Astrocyte (in vitro differentiated cells and primary cell): ENCODE results near the gene ARHGEF3. TPM values are rescaled to one million over a fixed set of nuclear protein-coding genes. Genes with fewer than 3 reads are reported as not detected.

Experiments used
- DNase-seq: peaks from one replicate; pipeline ENCODE4 v3.0.0-alpha.2; 2010; ENCODE audit warnings: low read depth
- FAIRE-seq: peaks from 2 replicates; lab custom pipeline; 2011; peaks lifted over from hg19 to GRCh38; lab: Jason Lieb, UNC
- H2AFZ ChIP-seq: 2 replicates; pipeline ENCODE4 v1.6.0; 2012; ENCODE audit warnings: low read depth, low read length, inconsistent platforms
- H3K27ac ChIP-seq: 2 replicates; pipeline ENCODE4 v1.5.1; 2011; ENCODE audit warnings: low read depth, low read length, inconsistent platforms
- H3K27me3 ChIP-seq: 2 replicates; pipeline ENCODE4 v1.6.0; 2011; ENCODE audit warnings: low read length, inconsistent platforms; ENCODE audit not compliant: insufficient read depth
- H3K36me3 ChIP-seq: 2 replicates; pipeline ENCODE4 v1.5.1; 2011; ENCODE audit warnings: low read length, inconsistent platforms; ENCODE audit not compliant: insufficient read depth
- H3K4me1 ChIP-seq: 2 replicates; pipeline ENCODE4 v1.5.1; 2011; ENCODE audit warnings: low read length, inconsistent platforms; ENCODE audit not compliant: insufficient read depth
- H3K4me2 ChIP-seq: 2 replicates; pipeline ENCODE4 v1.6.0; 2012; ENCODE audit warnings: low read length, inconsistent platforms
- H3K4me3 ChIP-seq: 2 replicates; pipeline ENCODE4 v1.5.1; 2011; ENCODE audit warnings: low read depth, mild to moderate bottlenecking, low read length, inconsistent platforms; ENCODE audit not compliant: insufficient read depth
- H3K79me2 ChIP-seq: 2 replicates; pipeline ENCODE4 v1.6.0; 2012; ENCODE audit warnings: mild to moderate bottlenecking, low read length, inconsistent platforms; ENCODE audit not compliant: insufficient read depth
- H3K9ac ChIP-seq: 2 replicates; pipeline ENCODE4 v1.6.0; 2012; ENCODE audit warnings: mild to moderate bottlenecking, low read length, inconsistent platforms
- H3K9me3 ChIP-seq: 2 replicates; pipeline ENCODE4 v1.5.1; 2012; ENCODE audit warnings: low read depth, mild to moderate bottlenecking, low read length, inconsistent platforms; ENCODE audit not compliant: insufficient read depth
- H4K20me1 ChIP-seq: 2 replicates; pipeline ENCODE4 v1.6.0; 2012; ENCODE audit warnings: low read length, inconsistent platforms; ENCODE audit not compliant: insufficient read depth
- H3K27ac Mint-ChIP-seq: one replicate; pipeline ENCODE4 v1.8.0; 2021; ENCODE audit warnings: mild to moderate bottlenecking, mixed read lengths; ENCODE audit not compliant: unreplicated experiment
- H3K27me3 Mint-ChIP-seq: one replicate; pipeline ENCODE4 v1.8.0; 2021; ENCODE audit warnings: low read depth, mixed read lengths; ENCODE audit not compliant: unreplicated experiment
- H3K36me3 Mint-ChIP-seq: one replicate; pipeline ENCODE4 v1.8.0; 2021; ENCODE audit warnings: low read depth, mixed read lengths; ENCODE audit not compliant: unreplicated experiment
- H3K4me1 Mint-ChIP-seq: one replicate; pipeline ENCODE4 v1.8.0; 2021; ENCODE audit warnings: low read depth, mixed read lengths; ENCODE audit not compliant: unreplicated experiment
- H3K4me3 Mint-ChIP-seq: one replicate; pipeline ENCODE4 v1.8.0; 2021; ENCODE audit warnings: mild to moderate bottlenecking, moderate library complexity, mixed read lengths; ENCODE audit not compliant: unreplicated experiment
- H3K9me3 Mint-ChIP-seq: one replicate; pipeline ENCODE4 v1.8.0; 2021; ENCODE audit warnings: mild to moderate bottlenecking, mixed read lengths; ENCODE audit not compliant: unreplicated experiment
- CTCF ChIP-seq: IDR thresholded peaks from 2 replicates; pipeline ENCODE4 v1.5.1; 2011; ENCODE audit warnings: low read depth, mild to moderate bottlenecking, inconsistent platforms, low read length, moderate library complexity; ENCODE audit not compliant: insufficient read depth
- EZH2 ChIP-seq: IDR thresholded peaks from 2 replicates; pipeline ENCODE4 v1.6.1; 2012; ENCODE audit warnings: mild to moderate bottlenecking, low read length, inconsistent platforms; ENCODE audit not compliant: insufficient read depth
- total RNA-seq: library from RNA; stranded (reverse); gene quantifications from 2 replicates; pipeline ENCODE4 v1.2.1, GENCODE V29; 2021

Gene ARHGEF3
- total RNA-seq, 1 donor from 2014 or later, result 14.9 TPM

GRCh38 chr3:56790016-56790821 is 11.5 kb downstream of the ARHGEF3 start:
- Mint-ChIP-seq H3K36me3 (peaks cover 2% of the 10 kb centered on the region), H3K4me3 (no peak overlapping the region), H3K27me3 (no peaks in the 10 kb centered on the region), H3K4me1 (peaks cover 2% of the 10 kb centered on the region), H3K9me3 (no peaks in the 10 kb centered on the region), H3K27ac (no peak overlapping the region)
- Histone ChIP-seq H3K36me3 (no peaks in the 10 kb centered on the region), H3K4me3 (no peak overlapping the region), H2AFZ (no peak overlapping the region), H3K79me2 (peaks cover 2% of the 10 kb centered on the region), H3K4me1 (no peaks in the 10 kb centered on the region), H3K27ac (no peak overlapping the region), H4K20me1 (peaks cover 6% of the 10 kb centered on the region), H3K9me3 (no peaks in the 10 kb centered on the region), H3K9ac (no peak overlapping the region), H3K27me3 (no peaks in the 10 kb centered on the region), H3K4me2 (no peak overlapping the region)
- FAIRE-seq, result no peak
- no peak for TF ChIP-seq EZH2
- no peak for TF ChIP-seq CTCF
- DNase-seq, result no peak

GRCh38 chr3:56789076-56789475 is 12.7 kb downstream of the ARHGEF3 start:
- Histone ChIP-seq H3K4me2 (no peak overlapping the region), H3K9ac (no peak overlapping the region), H3K36me3 (no peaks in the 10 kb centered on the region), H3K4me1 (peaks cover 4% of the 10 kb centered on the region), H3K4me3 (no peak overlapping the region), H3K9me3 (no peaks in the 10 kb centered on the region), H3K79me2 (peaks cover 2% of the 10 kb centered on the region), H3K27ac (no peak overlapping the region), H3K27me3 (no peaks in the 10 kb centered on the region), H4K20me1 (peaks cover 6% of the 10 kb centered on the region), H2AFZ (no peak overlapping the region)
- Mint-ChIP-seq H3K27ac (no peak overlapping the region), H3K9me3 (no peaks in the 10 kb centered on the region), H3K4me3 (no peak overlapping the region), H3K4me1 (peaks cover 5% of the 10 kb centered on the region), H3K27me3 (no peaks in the 10 kb centered on the region), H3K36me3 (peaks cover 2% of the 10 kb centered on the region)
- DNase-seq (no peak), FAIRE-seq (no peak)
- TF ChIP-seq EZH2 (no peak), CTCF (no peak)

GRCh38 chr3:56788521-56788920 is 13.2 kb downstream of the ARHGEF3 start:
- no peaks in the 10 kb centered on the region for H3K9me3 ChIP-seq
- peaks cover 9% of the 10 kb centered on the region for H3K4me1 ChIP-seq
- H3K4me3 ChIP-seq, result no peak overlapping the region
- no peak overlapping the region for H3K4me3 Mint-ChIP-seq
- H3K27ac ChIP-seq, result no peak overlapping the region
- H3K36me3 Mint-ChIP-seq, result peaks cover 2% of the 10 kb centered on the region
- H3K27ac Mint-ChIP-seq, result no peak overlapping the region
- H3K4me1 Mint-ChIP-seq, result peaks cover 11% of the 10 kb centered on the region
- peaks cover 2% of the 10 kb centered on the region for H3K79me2 ChIP-seq
- H3K9me3 Mint-ChIP-seq, result no peaks in the 10 kb centered on the region
- DNase-seq (no peak), FAIRE-seq (no peak)
- H2AFZ ChIP-seq, result no peak overlapping the region
- H3K9ac ChIP-seq, result no peak overlapping the region
- TF ChIP-seq CTCF (no peak), EZH2 (no peak)
- H3K36me3 ChIP-seq, result no peaks in the 10 kb centered on the region
- peaks cover 6% of the 10 kb centered on the region for H4K20me1 ChIP-seq
- no peak overlapping the region for H3K4me2 ChIP-seq
- no peaks in the 10 kb centered on the region for H3K27me3 Mint-ChIP-seq
- no peaks in the 10 kb centered on the region for H3K27me3 ChIP-seq
